Measurements from ENCODE around the gene DPM1. TPM values are rescaled to one million over a fixed set of nuclear protein-coding genes. Genes with fewer than 3 reads are reported as not detected.

DPM1 gene
- total and polyA plus RNA-seq, 2 donors from 2014 or later = 32.4 to 53.2 TPM

DNA sequence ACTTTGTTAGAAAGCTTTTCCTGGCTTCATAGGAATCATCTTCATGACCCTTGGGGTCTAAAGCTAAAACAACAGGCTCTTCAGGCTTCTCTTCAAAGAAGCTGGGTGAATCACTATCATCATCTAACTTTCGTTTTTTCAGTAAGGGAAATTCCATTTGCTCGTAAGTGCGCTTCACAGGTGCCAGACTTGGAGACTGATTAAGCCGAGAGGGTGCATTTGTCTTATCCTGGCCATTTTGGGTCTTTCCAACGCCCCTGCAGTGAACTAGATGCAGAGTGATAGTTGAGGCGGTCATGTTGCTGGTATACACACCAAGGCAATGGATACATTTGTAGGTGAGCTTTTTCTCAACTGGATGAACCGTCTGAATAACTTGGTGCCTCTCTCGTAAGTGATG is 65.9 kb downstream of the DPM1 start:
- Histone ChIP-seq H3K9me3 (ENCODE audit: control insufficient read depth in 2 of 3, insufficient read depth in 1 of 3, low read length in 3 of 3) (no peaks in the 10 kb centered on the region), H3K4me1 (ENCODE audit: control insufficient read depth in 2 of 3, insufficient read depth in 2 of 3, low read depth in 1 of 3, low read length in 3 of 3) (no peaks in the 10 kb centered on the region), H3K36me3 (ENCODE audit: control insufficient read depth in 2 of 3, insufficient read depth in 3 of 3, low read length in 3 of 3) (peaks cover 29 to 45% (median 30%) of the 10 kb centered on the region in 3 donors), H3K27me3 (ENCODE audit: control insufficient read depth, insufficient read depth, low read length) (no peaks in the 10 kb centered on the region), H3K9ac (ENCODE audit: low read length in 3 of 3) (no peak overlapping the region), H3K4me3 (ENCODE audit: low read length in 3 of 3) (no peak overlapping the region), H3K27ac (ENCODE audit: low read depth in 2 of 2, low read length in 2 of 2) (no peak overlapping the region)
- TF ChIP-seq, protein P1, sequence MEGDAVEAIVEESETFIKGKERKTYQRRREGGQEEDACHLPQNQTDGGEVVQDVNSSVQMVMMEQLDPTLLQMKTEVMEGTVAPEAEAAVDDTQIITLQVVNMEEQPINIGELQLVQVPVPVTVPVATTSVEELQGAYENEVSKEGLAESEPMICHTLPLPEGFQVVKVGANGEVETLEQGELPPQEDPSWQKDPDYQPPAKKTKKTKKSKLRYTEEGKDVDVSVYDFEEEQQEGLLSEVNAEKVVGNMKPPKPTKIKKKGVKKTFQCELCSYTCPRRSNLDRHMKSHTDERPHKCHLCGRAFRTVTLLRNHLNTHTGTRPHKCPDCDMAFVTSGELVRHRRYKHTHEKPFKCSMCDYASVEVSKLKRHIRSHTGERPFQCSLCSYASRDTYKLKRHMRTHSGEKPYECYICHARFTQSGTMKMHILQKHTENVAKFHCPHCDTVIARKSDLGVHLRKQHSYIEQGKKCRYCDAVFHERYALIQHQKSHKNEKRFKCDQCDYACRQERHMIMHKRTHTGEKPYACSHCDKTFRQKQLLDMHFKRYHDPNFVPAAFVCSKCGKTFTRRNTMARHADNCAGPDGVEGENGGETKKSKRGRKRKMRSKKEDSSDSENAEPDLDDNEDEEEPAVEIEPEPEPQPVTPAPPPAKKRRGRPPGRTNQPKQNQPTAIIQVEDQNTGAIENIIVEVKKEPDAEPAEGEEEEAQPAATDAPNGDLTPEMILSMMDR (IDR thresholded peaks at IDR 0.05; ENCODE audit: borderline replicate concordance, extremely low read depth, insufficient read depth) = no peak
- no peak for FAIRE-seq
- intact Hi-C loops (cut with DNase I) = no loop called here
- no peak for DNase-seq

DNA sequence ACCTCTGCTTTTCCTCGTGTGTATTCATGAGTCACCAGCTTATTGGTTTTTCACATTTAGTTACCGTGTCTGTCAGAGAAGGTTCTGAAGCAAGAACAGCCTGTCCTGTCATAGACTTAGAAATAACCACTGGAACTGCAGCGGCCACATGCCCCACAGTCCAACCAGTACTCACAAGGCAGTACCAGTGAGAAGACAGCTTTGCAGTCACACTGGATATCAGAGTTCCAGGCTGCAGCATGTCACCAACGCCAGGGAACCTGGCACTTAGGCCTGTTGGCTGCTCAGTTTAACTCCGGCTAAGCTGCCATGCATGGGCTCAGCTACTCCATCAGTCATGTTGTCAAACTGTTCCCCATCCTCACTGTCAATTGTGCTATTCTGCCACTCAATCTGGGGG is 67.2 kb downstream of the DPM1 start:
- TF ChIP-seq, protein P1 (IDR thresholded peaks at IDR 0.05; ENCODE audit: borderline replicate concordance, extremely low read depth, insufficient read depth) = no peak
- no peak overlapping the region for H3K9ac ChIP-seq (ENCODE audit: low read length in 3 of 3)
- no peak overlapping the region for H3K27ac ChIP-seq (ENCODE audit: low read depth in 2 of 2, low read length in 2 of 2)
- peaks cover 29 to 42% (median 30%) of the 10 kb centered on the region in 3 donors for H3K36me3 ChIP-seq (ENCODE audit: control insufficient read depth in 2 of 3, insufficient read depth in 3 of 3, low read length in 3 of 3)
- H3K9me3 ChIP-seq (ENCODE audit: control insufficient read depth in 2 of 3, insufficient read depth in 1 of 3, low read length in 3 of 3) = no peaks in the 10 kb centered on the region
- H3K4me1 ChIP-seq (ENCODE audit: control insufficient read depth in 2 of 3, insufficient read depth in 2 of 3, low read depth in 1 of 3, low read length in 3 of 3) = no peaks in the 10 kb centered on the region
- H3K27me3 ChIP-seq (ENCODE audit: control insufficient read depth, insufficient read depth, low read length) = no peaks in the 10 kb centered on the region
- H3K4me3 ChIP-seq (ENCODE audit: low read length in 3 of 3) = no peak overlapping the region
- DNase-seq (no peak), FAIRE-seq (no peak)
- intact Hi-C loops (cut with DNase I) = no loop called here

DNA sequence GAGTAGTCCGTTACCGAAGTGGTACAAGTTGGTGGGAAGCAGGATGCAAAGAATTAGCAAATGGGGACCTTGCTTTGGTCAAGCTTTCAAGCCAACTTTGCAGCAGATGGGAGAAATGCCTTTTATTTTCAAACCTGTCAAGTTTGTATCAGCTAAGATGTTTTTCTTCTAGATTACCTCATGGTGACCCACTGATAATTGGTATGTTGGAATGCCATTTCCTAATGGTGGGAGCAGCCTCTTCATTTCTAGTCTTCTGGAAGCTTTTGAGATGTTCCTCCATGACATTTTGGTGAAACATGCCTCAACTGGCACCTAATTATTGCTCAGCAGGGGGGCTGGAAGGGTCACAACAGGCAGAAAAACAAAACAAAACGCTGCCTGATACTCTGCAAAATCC is 70.8 kb downstream of the DPM1 start:
- FAIRE-seq = no peak
- intact Hi-C loops (cut with DNase I) = no loop called here

More for the DNA sequence above, 70.8 kb downstream of the DPM1 start:
- Histone ChIP-seq H3K27me3 (ENCODE audit: control insufficient read depth, insufficient read depth, low read length) (no peaks in the 10 kb centered on the region), H3K9ac (ENCODE audit: low read length in 3 of 3) (no peak overlapping the region), H3K9me3 (ENCODE audit: control insufficient read depth in 2 of 3, insufficient read depth in 1 of 3, low read length in 3 of 3) (no peaks in the 10 kb centered on the region), H3K4me1 (ENCODE audit: control insufficient read depth in 2 of 3, insufficient read depth in 2 of 3, low read depth in 1 of 3, low read length in 3 of 3) (no peaks in the 10 kb centered on the region), H3K36me3 (ENCODE audit: control insufficient read depth in 2 of 3, insufficient read depth in 3 of 3, low read length in 3 of 3) (peaks cover 12 to 23% (median 15%) of the 10 kb centered on the region in 3 donors), H3K27ac (ENCODE audit: low read depth in 2 of 2, low read length in 2 of 2) (no peak overlapping the region), H3K4me3 (ENCODE audit: low read length in 3 of 3) (no peak overlapping the region)
- DNase-seq = no peak
- TF ChIP-seq, protein P1 (IDR thresholded peaks at IDR 0.05; ENCODE audit: borderline replicate concordance, extremely low read depth, insufficient read depth) = no peak

Measured in kidney (tissue), 14 donors.